HepG2 (cell line): Measurements from ENCODE around the gene DNAJC18. TPM values are rescaled to one million over a fixed set of nuclear protein-coding genes. Genes with fewer than 3 reads are reported as not detected.
A peak's percentile ranks its signal among the peaks of the same experiment; 100 is the strongest.

Experiments used
- ATAC-seq: fragments of 200-7000 bp; cut with Tn5 transposase; 3 replicates; pipeline ENCODE4 v1.9.1; 2020; ENCODE audit warnings: mild to moderate bottlenecking, moderate library complexity
- BruUV-seq: library from RNA; stranded (reverse); fragments of 400-500 nt; replicated peaks from 2 replicates; lab custom pipeline; 2021; lab: Mats Ljungman, UMichigan
- CTCF ChIA-PET: fragments of 300-600 bp; formaldehyde crosslinking; extraction: SDS; loops from one replicate; lab custom pipeline; 2021; ENCODE audit warnings: low total read pairs, inconsistent platforms, low intra/inter-chr PET ratio; lab: Yijun Ruan, JAX
- POLR2A ChIA-PET: fragments of 350-600 bp; sonication (Branson Sonifier 250); formaldehyde crosslinking; loops from one replicate; lab custom pipeline; 2020; ENCODE audit warnings: antibody characterized with exemption, inconsistent platforms; lab: Yijun Ruan, JAX
- DNase-seq: peaks from one replicate; pipeline ENCODE4 v3.0.0-alpha.2; 2015; ENCODE audit warnings: low spot score
- FAIRE-seq: peaks from 3 replicates; lab custom pipeline; 2011; peaks lifted over from hg19 to GRCh38; lab: Jason Lieb, UNC
- H2AFZ ChIP-seq: one replicate; pipeline ENCODE4 v1.6.1; 2011; ENCODE audit warnings: low read length, inconsistent platforms
- H3K27ac ChIP-seq: fragments of 300-600 bp; 3 replicates; pipeline ENCODE4 v1.8.0; 2011; ENCODE audit warnings: mixed run types, mild to moderate bottlenecking, mixed read lengths, low read length, inconsistent platforms; ENCODE audit not compliant: insufficient read depth; ENCODE audit errors: extremely low read length
- H3K27me3 ChIP-seq, 2 experiments: fragments of 200-600 bp in 1 of 2; 2 replicates in 1 of 2; 3 replicates in 1 of 2; pipeline versions ENCODE4 v1.6.0 to v1.8.0; 2011; ENCODE audit warnings: low read length in 2 of 2, mild to moderate bottlenecking in 2 of 2, moderate library complexity in 2 of 2, inconsistent platforms in 1 of 2; ENCODE audit not compliant: insufficient read depth in 2 of 2, control insufficient read depth in 1 of 2
- H3K36me3 ChIP-seq, 2 experiments: fragments of 200-600 bp in 1 of 2; replicated peaks in 1 of 2; 2 replicates in 1 of 2; 3 replicates in 1 of 2; pipeline versions ENCODE4 v1.5.1 to v1.8.0; 2011; ENCODE audit warnings: low read length in 2 of 2, inconsistent platforms in 1 of 2; ENCODE audit not compliant: insufficient read depth in 2 of 2, control insufficient read depth in 1 of 2
- H3K4me1 ChIP-seq: 2 replicates; pipeline ENCODE4 v1.5.1; 2012; ENCODE audit warnings: low read length, inconsistent platforms; ENCODE audit not compliant: insufficient read depth
- H3K4me2 ChIP-seq: 2 replicates; pipeline ENCODE4 v1.6.0; 2011; ENCODE audit warnings: low read depth, low read length, inconsistent platforms
- H3K4me3 ChIP-seq, 3 experiments: fragments of 200-600 bp in 1 of 3; sonication (generic), shearing (Covaris generic) in 1 of 3; replicated peaks in 1 of 3; 2 replicates each; pipeline ENCODE4 v1.5.1; 2011 to 2016; ENCODE audit warnings: low read length in 3 of 3, inconsistent platforms in 2 of 3, low read depth in 2 of 3, mild to moderate bottlenecking in 2 of 3, control low read depth in 1 of 3, mixed read lengths in 1 of 3; ENCODE audit not compliant: insufficient read depth in 1 of 3
- H3K79me2 ChIP-seq: one replicate; pipeline ENCODE4 v1.6.1; 2011; ENCODE audit warnings: low read length, inconsistent platforms; ENCODE audit not compliant: insufficient read depth
- H3K9ac ChIP-seq: 2 replicates; pipeline ENCODE4 v1.6.0; 2011; ENCODE audit warnings: mild to moderate bottlenecking, low read depth, low read length, inconsistent platforms; ENCODE audit not compliant: insufficient read depth
- H3K9me3 ChIP-seq: 2 replicates; pipeline ENCODE4 v1.5.1; 2012; ENCODE audit warnings: mild to moderate bottlenecking, low read length
- H4K20me1 ChIP-seq: 2 replicates; pipeline ENCODE4 v1.6.0; 2011; ENCODE audit warnings: inconsistent platforms, mild to moderate bottlenecking, low read length, moderate library complexity; ENCODE audit not compliant: insufficient read depth
- ATF2 ChIP-seq: sonication (generic); formaldehyde crosslinking; IDR thresholded peaks from 2 replicates; pipeline ENCODE4 v1.4.0; 2020; ENCODE audit warnings: missing genetic modification reagents
- BORCS8-MEF2B ChIP-seq: sonication (generic); formaldehyde crosslinking; IDR thresholded peaks from 2 replicates; pipeline ENCODE4 v1.8.0; 2022; ENCODE audit warnings: mild to moderate bottlenecking, missing genetic modification reagents
- GTF2F1 ChIP-seq: fragments of 150-350 bp; IDR thresholded peaks from 2 replicates; pipeline ENCODE4 v1.6.1; 2014; ENCODE audit warnings: low read length
- HNF4A ChIP-seq: sonication (generic); formaldehyde crosslinking; IDR thresholded peaks from 2 replicates; pipeline ENCODE4 v1.4.0; 2020; ENCODE audit warnings: missing genetic modification reagents
- IKZF4 ChIP-seq: sonication (generic); formaldehyde crosslinking; IDR thresholded peaks from 2 replicates; pipeline ENCODE4 v1.5.1; 2020; ENCODE audit warnings: borderline replicate concordance, mild to moderate bottlenecking, low read depth, missing genetic modification reagents; ENCODE audit errors: not compliant biosample characterization
- MIER2 ChIP-seq: IDR thresholded peaks from 2 replicates; pipeline ENCODE4 v1.6.1; 2016; ENCODE audit warnings: missing biosample characterization, missing genetic modification reagents
- POGZ ChIP-seq: sonication (generic); formaldehyde crosslinking; IDR thresholded peaks from 2 replicates; pipeline ENCODE4 v1.4.0; 2020; ENCODE audit warnings: mild to moderate bottlenecking, missing genetic modification reagents
- TEAD3 ChIP-seq: optimal IDR thresholded peaks from 2 replicates; pipeline ENCODE3; 2016; ENCODE audit warnings: borderline replicate concordance
- ZBTB37 ChIP-seq: sonication (generic); formaldehyde crosslinking; IDR thresholded peaks from 2 replicates; pipeline ENCODE4 v1.4.0; 2020; ENCODE audit warnings: mild to moderate bottlenecking, missing genetic modification reagents
- ZNF101 ChIP-seq: sonication (generic); formaldehyde crosslinking; IDR thresholded peaks from 2 replicates; pipeline ENCODE4 v1.4.0; 2020; ENCODE audit warnings: mild to moderate bottlenecking, low read depth, missing genetic modification reagents, borderline replicate concordance
- ZNF143 ChIP-seq: sonication (generic); formaldehyde crosslinking; IDR thresholded peaks from 2 replicates; pipeline ENCODE4 v1.4.0; 2020; ENCODE audit warnings: missing genetic modification reagents
- ZNF274 ChIP-seq: sonication (generic); formaldehyde crosslinking; IDR thresholded peaks from 2 replicates; pipeline ENCODE4 v1.5.1; 2020; ENCODE audit warnings: mild to moderate bottlenecking, missing genetic modification reagents
- ZNF550 ChIP-seq: sonication (generic); formaldehyde crosslinking; IDR thresholded peaks from 2 replicates; pipeline ENCODE4 v1.4.0; 2020; ENCODE audit warnings: mild to moderate bottlenecking, missing genetic modification reagents, borderline replicate concordance
- WGBS: methylation state at CpG from one replicate; pipeline ENCODE4 v1.1.6; 2017; ENCODE audit warnings: low lambda C conversion rate; 5-methylcytosine and 5-hydroxymethylcytosine counted together
- in situ Hi-C: cut with HindIII; loops from 2 replicates; pipeline ENCODE4 v1.10.0; 2017; ENCODE audit warnings: low pct_unique_long_range_greater_than_20kb; ENCODE audit not compliant: extremely low pct_ligation_motif_present
- intact Hi-C: fragments of 100-400 bp; cut with micrococcal nuclease; formaldehyde crosslinking; loops from one replicate; pipeline ENCODE4 v1.10.0; 2022; ENCODE audit not compliant: unreplicated experiment
- polyA plus RNA-seq, 8 experiments: library from polyadenylated mRNA; depleted of rRNA in 3 of 8; stranded (reverse) in 7 of 8; unstranded in 1 of 8; fragments of >200 nt; fragmentation: Illumina TruSeq in 4 of 8; extraction: Trizol in 4 of 8; gene quantifications; 2 replicates each; pipeline versions ENCODE4 v1.2.1 to v1.2.3, GENCODE V29; 2011 to 2016; ENCODE audit warnings: low read depth in 4 of 8, missing spikeins in 1 of 8, mixed read lengths in 1 of 8; ENCODE audit not compliant: insufficient read depth in 1 of 8
- total RNA-seq, 5 experiments: library from RNA; depleted of rRNA; stranded (reverse); fragments of >200 nt; fragmentation: Illumina TruSeq; extraction: Trizol; gene quantifications; 2 replicates each; pipeline ENCODE4 v1.2.3, GENCODE V29; 2016; ENCODE audit warnings: low read depth in 1 of 5

The DNAJC18 gene
- total and polyA plus RNA-seq, 2 of the 13 experiments (the other 11 are each of a cell fraction or from before 2014, with no cell fraction given): 6.5 to 6.6 TPM

- TF ChIP-seq HNF4A (peak; percentile 83), ZBTB37 (CRISPR knock-in tag) (peak; percentile 96), TEAD3 (peak; percentile 58), ZNF550 (CRISPR knock-in tag) (no peak), IKZF4 (CRISPR knock-in tag) (no peak), GTF2F1 (no peak), MIER2 (0 out of 2 replicates have a peak, but pooled peaks have one; percentile 29), ATF2 (peak; percentile 40; the same call in 1 of the 2 replicates), POGZ (CRISPR knock-in tag) (0 out of 2 replicates have a peak, but pooled peaks have one; percentile 53)
Observed at GRCh38 chr5:139388198-139388821, 51.0 kb downstream of the DNAJC18 start (continued).

- WGBS: 2% methylated on average over 7 of the region's 10 CpGs
- Histone ChIP-seq H3K27ac (peak overlapping the region; percentile 38), H3K9me3 (no peaks in the 10 kb centered on the region), H3K4me2 (peak overlapping the region; percentile 88), H3K27me3 (no peaks in the 10 kb centered on the region; a peak in 1 of 5 replicates), H3K4me1 (peaks cover 74% of the 10 kb centered on the region), H3K4me3 (peak overlapping the region; percentile 32 to 67 (median 47)), H3K9ac (peak overlapping the region; percentile 48), H2AFZ (no peak overlapping the region), H3K36me3 (no peaks in the 10 kb centered on the region), H3K79me2 (peaks cover 12% of the 10 kb centered on the region), H4K20me1 (no peaks in the 10 kb centered on the region)
- BruUV-seq: no TSS peak
- in situ Hi-C loops (no loop called here), intact Hi-C loops (no loop called here)
- peak; percentile 8 for ATAC-seq
- CTCF ChIA-PET: no interaction called here
- POLR2A ChIA-PET: interaction anchor here (0.9 to 3.0 kb wide), 6 partner anchors 13 to 115 kb away, joined by 3 to 12 read pairs (median 4); partner anchors contain the start of genes PAIP2 and SPATA24
- FAIRE-seq: no peak
- no peak for DNase-seq
- TF ChIP-seq ZNF143 (CRISPR knock-in tag) (no peak), ZNF101 (CRISPR knock-in tag) (no peak), BORCS8-MEF2B (CRISPR knock-in tag) (peak; percentile 50; the same call in 1 of the 2 replicates), ZNF274 (0 out of 2 replicates have a peak, but pooled peaks have one; percentile 15)
Observed at GRCh38 chr5:139387611-139388197, 51.6 kb downstream of the DNAJC18 start.
